Left lung (tissue), 10 donors: Measurements from ENCODE around the gene RPS5. TPM values are rescaled to one million over a fixed set of nuclear protein-coding genes. Genes with fewer than 3 reads are reported as not detected.
"Not testable (repeated sequence)": the region's sequence is repeated elsewhere in the genome, so short reads cannot be mapped to it uniquely, and the experiment has no call there.

ENCODE experiments used
- ATAC-seq: fragments of 200-7000 bp; cut with Tn5 transposase; one replicate; pipeline ENCODE4 v1.9.1; 2020; ENCODE audit warnings: moderate library complexity
- DNase-seq, 4 donors: peaks; one replicate each; pipeline ENCODE4 v3.0.0-alpha.2; 2013 to 2020
- H3K27ac ChIP-seq, 2 donors: fragments of 200-600 bp; sonication (generic) in 1 of 2; one replicate each; pipeline versions ENCODE4 v1.5.0 to v1.8.0; 2020 to 2021
- H3K27me3 ChIP-seq, 2 donors: fragments of 200-600 bp; sonication (generic) in 1 of 2; one replicate each; pipeline versions ENCODE4 v1.5.0 to v1.8.0; 2020 to 2021
- H3K36me3 ChIP-seq, 2 donors: fragments of 200-600 bp; sonication (generic) in 1 of 2; one replicate each; pipeline versions ENCODE4 v1.5.0 to v1.8.0; 2020 to 2021
- H3K4me1 ChIP-seq, 2 donors: fragments of 200-600 bp; one replicate each; pipeline ENCODE4 v1.8.0; 2021
- H3K4me3 ChIP-seq, 2 donors: fragments of 200-600 bp; sonication (generic) in 1 of 2; one replicate each; pipeline versions ENCODE4 v1.5.0 to v1.8.0; 2020 to 2021; ENCODE audit warnings: mild to moderate bottlenecking in 1 of 2
- H3K9me3 ChIP-seq, 2 donors: fragments of 200-600 bp; sonication (generic) in 1 of 2; one replicate each; pipeline versions ENCODE4 v1.5.0 to v1.8.0; 2020 to 2021
- CTCF ChIP-seq, 2 donors: fragments of 200-600 bp; sonication (generic) in 1 of 2; IDR thresholded peaks; one replicate each; pipeline versions ENCODE4 v1.5.0 to v1.8.0; 2021; ENCODE audit warnings: antibody characterized with exemption in 2 of 2
- intact Hi-C, 2 donors: fragments of 100-400 bp; cut with DNase I; formaldehyde crosslinking; loops; one replicate each; pipeline versions ENCODE4 v1.11.2 to v1.14.2; 2022
- polyA plus RNA-seq, 6 donors: library from polyadenylated mRNA; unstranded; fragments of 120-200 nt; gene quantifications; one replicate each; pipeline ENCODE4 v1.2.1, GENCODE V29; 2013; ENCODE audit not compliant: insufficient read length in 6 of 6
- total RNA-seq, 2 donors: library from RNA; stranded (reverse); fragmentation: NEBNext Ultra II Directional; extraction: Animal tissue kit (Norgen Biotek cat#: 25700); gene quantifications; one replicate each; pipeline ENCODE4 v1.2.1, GENCODE V29; 2021
- donor health status: DM: no; HTN: yes; CAD: no.
- donor health status: DM: no; HTN: no; CAD: no.

The RPS5 gene
- total and polyA plus RNA-seq, 8 donors: 842 to 1,479 (median 1,280) TPM

- no peak for ATAC-seq
- H3K4me1 ChIP-seq: peaks cover 0 to 27% of the 10 kb centered on the region in 2 donors
- no peak for DNase-seq
- H3K27ac ChIP-seq: no peak overlapping the region
- intact Hi-C loops: no loop called here
- H3K36me3 ChIP-seq: peaks cover 0 to 17% of the 10 kb centered on the region in 2 donors
- no peak overlapping the region for H3K4me3 ChIP-seq
- H3K27me3 ChIP-seq: peaks cover 28 to 53% of the 10 kb centered on the region in 2 donors
- H3K9me3 ChIP-seq: no peaks in the 10 kb centered on the region
- no peak for TF ChIP-seq CTCF (IDR thresholded peaks at IDR 0.05)
Observed at GRCh38 chr19:58345558-58345957, 41.5 kb upstream of the RPS5 start.

- peaks cover 0 to 27% of the 10 kb centered on the region in 2 donors for H3K4me1 ChIP-seq
- DNase-seq (peak in 3 of 4 donors; percentile 26 to 89 (median 69)), ATAC-seq (peak; percentile 96)
- H3K4me3 ChIP-seq: peak overlapping the region; percentile 46 to 70
- intact Hi-C loops: no loop called here
- H3K36me3 ChIP-seq: peaks cover 0 to 5% of the 10 kb centered on the region in 2 donors
- peak overlapping the region; percentile 48 to 79 for H3K27ac ChIP-seq
- no peaks in the 10 kb centered on the region for H3K9me3 ChIP-seq
- no peak for TF ChIP-seq CTCF (IDR thresholded peaks at IDR 0.05)
- H3K27me3 ChIP-seq: peaks cover 28 to 70% of the 10 kb centered on the region in 2 donors
Observed at GRCh38 chr19:58346961-58347929, 39.8 kb upstream of the RPS5 start.

- H3K36me3 ChIP-seq, intact Hi-C loops, DNase-seq, H3K9me3 ChIP-seq, H3K27ac ChIP-seq, ATAC-seq: not testable (repeated sequence)
- Histone ChIP-seq H3K27me3 (peaks cover 28 to 78% of the 10 kb centered on the region in 2 donors), H3K4me1 (peaks cover 0 to 27% of the 10 kb centered on the region in 2 donors), H3K4me3 (peak overlapping the region; percentile 46 to 70)
Observed at GRCh38 chr19:58348080-58348479, 39.0 kb upstream of the RPS5 start.

DNA sequence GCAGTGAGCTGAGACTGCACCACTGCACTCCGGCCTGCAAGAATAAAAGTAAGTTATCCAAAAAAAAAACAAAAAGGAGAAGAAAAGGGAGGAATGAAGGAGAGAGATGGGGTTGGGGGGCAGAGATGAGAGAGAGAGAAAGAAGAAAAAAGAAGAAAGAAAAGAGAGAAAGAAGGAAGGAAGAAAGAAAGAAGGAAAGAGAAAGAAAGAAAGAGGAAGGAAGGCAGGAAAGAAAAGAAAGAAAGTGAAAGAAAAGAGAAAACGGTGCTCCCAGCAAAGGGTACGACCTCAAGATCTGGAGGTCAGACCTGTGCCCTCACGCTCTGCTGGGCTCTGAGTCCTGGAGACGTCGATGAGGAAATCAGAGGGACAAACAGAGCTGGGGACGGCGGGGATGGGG is 37.5 kb upstream of the RPS5 start:
- Histone ChIP-seq H3K9me3 (no peaks in the 10 kb centered on the region), H3K36me3 (peaks cover 0 to 5% of the 10 kb centered on the region in 2 donors), H3K27ac (no peak overlapping the region), H3K4me3 (no peak overlapping the region), H3K4me1 (peaks cover 0 to 27% of the 10 kb centered on the region in 2 donors), H3K27me3 (peaks cover 28 to 91% of the 10 kb centered on the region in 2 donors)
- TF ChIP-seq CTCF (IDR thresholded peaks at IDR 0.05): no peak
- ATAC-seq (no peak), DNase-seq (no peak)
- intact Hi-C loops: no loop called here

- intact Hi-C loops: no loop called here
- Histone ChIP-seq H3K27me3 (peaks cover 28 to 96% of the 10 kb centered on the region in 2 donors), H3K4me3 (no peak overlapping the region), H3K36me3 (peaks cover 0 to 5% of the 10 kb centered on the region in 2 donors), H3K4me1 (peaks cover 0 to 27% of the 10 kb centered on the region in 2 donors), H3K9me3 (no peaks in the 10 kb centered on the region), H3K27ac (no peak overlapping the region)
- no peak for TF ChIP-seq CTCF (IDR thresholded peaks at IDR 0.05)
- ATAC-seq (no peak), DNase-seq (no peak)
Observed at GRCh38 chr19:58350001-58350861, 36.8 kb upstream of the RPS5 start.
